Central memory CD4-positive, alpha-beta T cell (primary cell): ENCODE measurements around the gene FBXO30.

ENCODE experiments used
- DNase-seq: peaks from one replicate; pipeline ENCODE4 v3.0.0; 2022

Gene FBXO30

GRCh38 chr6:145818796-145819195 is 4.2 kb upstream of the FBXO30 start:
- no peak for DNase-seq

GRCh38 chr6:145816392-145816791 is 1.8 kb upstream of the FBXO30 start:
- DNase-seq = no peak

DNA sequence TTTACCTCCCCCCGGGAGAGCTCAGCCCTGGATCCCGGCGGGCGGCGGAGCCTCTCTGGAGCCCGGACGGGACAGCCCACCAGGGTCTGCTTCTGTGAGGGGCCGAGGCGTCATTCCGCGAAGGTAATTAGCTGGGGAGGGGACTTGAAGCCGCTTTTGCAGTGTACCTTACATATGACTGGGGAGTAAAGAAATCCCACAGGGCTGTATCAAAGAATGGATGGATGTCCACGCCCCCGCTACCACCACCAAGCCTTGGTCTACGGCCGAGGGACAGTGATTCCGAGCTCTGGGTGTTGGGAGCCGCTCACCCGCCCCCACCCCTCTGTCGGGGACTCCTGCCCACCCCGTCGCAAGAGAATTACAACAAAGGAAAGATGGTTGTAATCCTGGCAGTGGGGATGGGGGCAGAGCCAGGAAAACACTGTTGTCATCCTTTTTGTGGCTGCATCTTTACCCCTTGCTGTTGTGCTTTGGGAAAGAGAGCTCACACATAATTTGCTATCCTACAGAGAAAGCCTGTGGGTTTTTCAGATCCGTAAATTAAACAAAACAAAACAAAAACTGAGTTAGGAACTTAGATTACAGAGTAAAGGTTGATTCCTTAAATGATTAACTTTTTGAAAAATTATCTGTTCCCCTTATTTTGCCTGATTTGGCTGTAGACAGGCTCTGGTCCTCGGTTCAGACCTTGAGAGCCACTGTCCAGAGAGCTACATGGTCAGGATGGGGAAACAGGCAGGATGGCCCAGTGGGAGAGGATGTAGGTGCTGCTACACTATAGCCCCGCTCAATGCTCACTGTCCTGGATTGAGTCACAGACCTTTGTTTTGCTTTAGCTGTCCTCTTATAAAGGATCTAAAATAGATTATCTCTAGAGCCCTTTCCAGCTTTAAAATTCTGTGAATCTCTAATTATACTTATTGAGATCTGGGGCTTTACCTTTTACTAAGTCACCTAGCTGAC is 997 bp upstream of the FBXO30 start:
- no peak for DNase-seq

DNA sequence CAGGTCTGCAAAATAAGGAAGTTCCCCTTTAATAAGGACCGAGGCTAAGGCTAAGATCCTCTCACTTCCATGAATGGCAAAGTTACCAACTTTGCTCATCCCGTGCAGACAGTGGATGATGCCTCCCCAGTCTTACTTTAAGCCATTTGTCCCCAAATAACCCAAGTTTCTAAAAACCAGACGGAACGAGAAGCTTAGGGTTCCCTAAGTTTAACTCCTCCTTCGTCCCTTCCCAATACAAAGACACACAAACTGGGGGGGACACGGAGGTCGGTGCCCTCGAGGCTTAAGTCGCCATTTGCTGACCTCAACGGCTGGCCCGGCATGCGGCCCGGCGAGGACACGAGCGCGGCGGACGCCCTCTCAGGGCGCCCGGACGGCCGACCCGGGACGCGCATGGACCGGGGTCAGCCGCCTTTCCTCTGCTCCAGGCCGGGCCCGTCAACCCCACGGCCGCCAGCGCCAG is 527 bp downstream of the FBXO30 start:
- DNase-seq = peak; percentile 3

- DNase-seq = no peak
Measured at GRCh38 chr6:145813285-145814034, 1.1 kb downstream of the FBXO30 start.

GRCh38 chr6:145811741-145812140 is 2.9 kb downstream of the FBXO30 start:
- DNase-seq = no peak

DNA sequence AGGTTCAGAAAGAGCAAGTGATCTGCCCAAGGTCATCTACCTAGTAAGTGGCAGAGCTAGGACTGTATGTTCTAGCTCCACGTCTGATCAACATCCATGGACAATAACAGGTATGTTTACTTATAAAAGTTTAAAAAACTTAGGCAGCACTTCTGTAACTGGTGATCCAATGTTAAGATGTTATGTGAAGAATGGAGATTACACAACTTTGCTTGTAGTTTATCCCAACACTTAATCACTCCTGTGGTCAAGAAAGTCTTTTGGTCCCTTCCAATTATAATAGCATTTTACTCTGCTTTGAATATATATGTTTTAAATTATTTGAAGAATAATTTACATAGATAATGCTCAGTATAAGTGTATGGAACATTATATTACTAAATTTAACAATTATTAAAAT is 4.8 kb downstream of the FBXO30 start:
- DNase-seq = no peak

GRCh38 chr6:145809211-145809610 is 5.4 kb downstream of the FBXO30 start:
- no peak for DNase-seq

GRCh38 chr6:145808239-145808638 is 6.4 kb downstream of the FBXO30 start:
- DNase-seq = no peak

DNA sequence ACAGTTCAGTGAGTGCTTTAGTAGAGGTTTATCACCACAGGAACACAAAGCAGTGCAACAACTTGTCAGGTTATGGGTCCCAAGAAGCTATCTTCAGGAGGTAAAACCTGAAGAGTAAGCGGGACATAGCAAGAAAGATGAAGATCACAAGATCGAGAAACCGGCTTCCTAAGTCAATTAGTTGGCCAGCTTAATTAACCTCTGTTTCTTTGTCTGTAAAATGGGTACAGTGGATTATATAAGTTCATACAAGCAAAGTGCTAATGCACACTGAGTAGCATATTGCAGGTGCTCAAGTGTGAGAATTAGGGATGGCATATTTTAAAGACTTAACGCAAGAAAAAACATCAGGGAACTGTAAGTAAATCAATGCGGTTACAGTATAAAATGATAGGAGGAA is 12.5 kb downstream of the FBXO30 start:
- DNase-seq = no peak

GRCh38 chr6:145801021-145801420 is 13.6 kb downstream of the FBXO30 start:
- no peak for DNase-seq

GRCh38 chr6:145798530-145798929 is 16.1 kb downstream of the FBXO30 start:
- no peak for DNase-seq

DNA sequence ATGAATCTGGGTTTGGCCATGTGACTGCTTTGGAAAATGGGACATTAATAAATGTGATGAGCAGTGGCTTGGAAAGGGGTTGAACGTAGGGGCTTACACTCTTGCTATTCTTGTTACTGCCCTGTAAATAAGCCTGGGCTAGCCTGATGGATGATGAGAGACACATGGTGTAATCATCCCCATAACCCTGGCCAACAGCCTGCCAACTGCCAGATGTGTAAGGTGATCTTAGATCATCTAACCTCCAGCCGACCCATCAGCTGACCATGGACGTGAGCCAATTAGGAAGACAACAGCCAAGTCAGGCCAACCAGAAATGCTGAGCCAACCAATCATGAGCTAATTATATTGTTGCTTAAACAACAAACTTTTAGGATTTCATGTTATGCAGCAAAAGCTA is 25.2 kb downstream of the FBXO30 start:
- DNase-seq = no peak

DNA sequence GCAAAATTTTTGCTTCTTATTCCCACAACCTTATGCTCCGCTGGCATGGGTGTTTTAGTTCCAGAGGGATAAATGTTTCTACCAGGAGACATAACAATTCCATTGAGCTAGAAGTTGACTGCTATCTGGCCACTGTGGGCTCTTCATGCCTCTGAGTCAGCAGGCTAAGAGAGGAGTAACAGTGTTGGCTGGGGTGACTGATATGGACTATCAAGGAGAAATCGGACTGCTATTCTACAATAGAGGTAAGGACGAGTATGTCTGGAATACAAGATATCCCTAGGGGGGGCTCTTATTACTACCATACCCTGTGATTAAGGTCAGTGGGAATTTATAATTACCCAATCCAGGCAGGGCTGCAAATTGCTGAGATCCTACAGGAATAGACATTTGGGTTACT is 26.9 kb downstream of the FBXO30 start:
- DNase-seq = no peak

DNA sequence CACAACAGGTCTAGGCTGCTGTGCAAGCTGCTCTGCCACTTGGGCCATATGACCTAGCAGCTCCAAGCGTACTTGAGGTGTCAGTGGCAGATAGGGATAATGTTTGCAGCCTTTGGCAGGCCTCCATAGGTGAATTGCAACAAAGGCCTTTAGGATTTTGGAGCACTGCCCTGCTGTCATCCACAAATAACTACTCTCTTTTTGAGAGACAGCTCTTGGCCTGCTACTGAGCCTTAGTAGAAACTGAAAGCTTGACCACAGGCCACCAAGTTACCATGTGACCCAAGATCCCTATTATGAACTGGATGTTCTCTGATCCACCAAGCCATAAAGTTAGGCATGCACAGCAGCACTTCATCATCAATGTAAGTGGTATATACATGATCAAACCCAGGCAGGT is 29.9 kb downstream of the FBXO30 start:
- DNase-seq = no peak

- DNase-seq = no peak
Measured at GRCh38 chr6:145783796-145784195, 30.8 kb downstream of the FBXO30 start.

DNA sequence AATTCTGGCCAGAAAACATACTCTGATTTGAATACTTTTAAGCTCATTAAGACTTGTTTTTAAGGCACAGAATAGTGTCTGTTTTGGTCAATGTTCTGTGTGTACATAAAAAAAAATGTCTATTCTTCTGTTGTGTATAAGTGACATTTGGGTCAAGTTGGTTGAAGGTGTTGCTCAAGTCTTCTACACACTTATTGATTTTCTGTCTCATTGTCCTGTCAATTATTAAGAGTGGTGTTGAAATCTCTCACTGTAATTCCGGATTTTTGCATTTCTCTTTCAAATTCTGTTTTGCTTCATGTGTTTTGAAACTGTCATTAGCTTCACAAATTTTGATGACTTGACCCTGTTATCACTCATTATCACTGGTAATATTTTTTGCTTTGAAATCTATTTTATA is 41.7 kb downstream of the FBXO30 start:
- no peak for DNase-seq

DNA sequence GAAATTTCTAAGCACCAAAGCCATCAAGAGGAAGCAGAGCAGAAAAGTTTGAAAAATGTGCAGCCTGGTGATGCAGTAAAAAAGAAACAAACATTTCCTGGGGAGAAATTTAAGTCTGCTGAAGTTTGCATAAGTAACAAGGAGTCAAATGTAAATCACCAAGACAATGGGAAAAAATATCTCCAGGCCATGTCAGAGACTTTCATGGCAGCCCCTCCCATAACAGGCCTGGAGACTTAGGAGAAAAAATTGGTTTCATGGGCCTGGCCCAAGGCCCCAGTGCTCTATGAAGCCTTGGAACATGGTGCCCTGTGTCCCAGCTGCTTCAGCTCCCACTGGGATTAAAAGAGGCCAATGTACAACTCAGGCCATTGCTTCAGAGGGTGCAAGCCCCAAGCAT is 49.1 kb downstream of the FBXO30 start:
- no peak for DNase-seq

- no peak for DNase-seq
Measured at GRCh38 chr6:145763742-145764141, 50.9 kb downstream of the FBXO30 start.

DNA sequence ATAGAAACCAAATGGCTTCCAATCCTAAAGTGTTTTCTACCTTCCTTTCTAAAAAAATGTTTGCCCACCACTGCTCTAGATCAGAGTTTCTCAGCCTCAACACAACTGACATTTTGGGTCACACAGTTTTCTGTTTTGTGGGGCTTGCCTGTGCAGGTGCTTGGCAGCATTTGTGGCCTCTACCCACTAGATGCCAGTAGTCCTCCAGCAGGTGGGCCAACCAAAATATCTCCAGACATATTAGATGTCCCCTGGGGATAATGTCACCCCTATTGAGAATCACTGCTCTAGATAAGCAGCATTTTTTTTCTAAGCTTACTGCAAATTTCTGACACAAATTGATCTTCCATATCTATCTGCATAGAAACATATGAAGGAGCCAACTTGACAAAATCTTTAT is 53.0 kb downstream of the FBXO30 start:
- no peak for DNase-seq

- DNase-seq = no peak
Measured at GRCh38 chr6:145758113-145758512, 56.5 kb downstream of the FBXO30 start.

DNA sequence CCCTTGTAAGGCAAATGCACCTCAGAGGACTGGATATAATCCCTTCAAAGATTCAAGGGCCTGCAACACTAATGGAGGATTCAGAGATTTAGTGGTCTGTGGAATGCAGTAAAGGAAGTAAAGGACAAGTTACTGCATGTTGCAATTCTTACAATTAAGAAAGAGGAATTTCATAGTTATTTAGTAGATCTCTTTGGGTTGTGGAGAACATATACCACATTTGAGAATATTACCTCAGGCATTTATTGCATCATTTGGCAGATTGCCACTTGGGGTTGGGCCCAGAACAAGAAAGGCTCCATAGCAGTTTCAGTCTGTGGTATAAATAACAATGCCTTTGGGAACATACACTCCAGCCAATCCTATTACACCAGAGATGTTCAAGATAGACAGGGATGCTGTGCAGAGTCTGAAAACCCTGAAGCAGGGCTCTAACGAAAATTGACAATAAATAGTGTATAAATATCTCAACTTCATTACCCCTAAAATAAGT is 58.4 kb downstream of the FBXO30 start:
- DNase-seq = no peak

DNA sequence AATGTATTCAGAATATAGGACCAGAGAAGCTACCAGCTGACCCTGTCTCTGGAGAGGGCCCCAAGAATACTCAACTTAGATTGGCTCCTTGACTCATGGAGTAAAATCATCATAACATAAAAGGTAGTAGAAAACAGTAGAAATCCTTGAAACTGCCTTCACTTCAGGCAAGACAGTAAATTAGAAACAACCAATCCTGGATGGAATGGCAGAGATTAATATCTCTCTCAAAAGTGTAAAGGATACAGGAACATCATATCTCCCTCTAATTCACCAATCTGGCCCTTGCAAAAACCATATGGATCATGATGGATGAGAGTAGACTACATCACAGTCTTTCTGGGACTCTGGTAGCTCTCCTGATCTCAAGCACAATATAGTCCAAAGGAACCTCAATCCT is 58.9 kb downstream of the FBXO30 start:
- no peak for DNase-seq

DNA sequence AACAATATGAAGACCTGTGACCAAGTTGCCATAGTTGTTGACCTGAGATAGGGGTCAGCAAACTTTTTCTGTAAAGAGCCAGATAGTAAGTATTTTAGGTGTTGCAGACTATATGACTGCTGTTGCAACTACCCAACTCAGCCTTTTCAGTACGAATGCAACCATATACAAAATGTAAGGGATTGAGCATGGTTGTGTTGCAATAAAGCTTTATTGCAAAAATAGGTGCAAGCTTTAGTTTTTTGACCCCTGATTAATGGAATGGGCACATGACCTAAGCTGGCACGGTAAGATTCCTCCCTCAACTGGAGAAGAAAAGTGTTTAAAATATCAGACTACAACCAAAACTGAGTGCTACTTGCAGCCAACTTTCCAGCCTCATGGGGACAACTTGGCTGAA is 62.0 kb downstream of the FBXO30 start:
- DNase-seq = no peak
